ENCODE results near the gene SUPT20HL1. TPM values are rescaled to one million over a fixed set of nuclear protein-coding genes. Genes with fewer than 3 reads are reported as not detected.
"Not testable (repeated sequence)": the region's sequence is repeated elsewhere in the genome, so short reads cannot be mapped to it uniquely, and the experiment has no call there.

SUPT20HL1 gene
- total RNA-seq, 2 donors from 2014 or later, result not detected

DNA sequence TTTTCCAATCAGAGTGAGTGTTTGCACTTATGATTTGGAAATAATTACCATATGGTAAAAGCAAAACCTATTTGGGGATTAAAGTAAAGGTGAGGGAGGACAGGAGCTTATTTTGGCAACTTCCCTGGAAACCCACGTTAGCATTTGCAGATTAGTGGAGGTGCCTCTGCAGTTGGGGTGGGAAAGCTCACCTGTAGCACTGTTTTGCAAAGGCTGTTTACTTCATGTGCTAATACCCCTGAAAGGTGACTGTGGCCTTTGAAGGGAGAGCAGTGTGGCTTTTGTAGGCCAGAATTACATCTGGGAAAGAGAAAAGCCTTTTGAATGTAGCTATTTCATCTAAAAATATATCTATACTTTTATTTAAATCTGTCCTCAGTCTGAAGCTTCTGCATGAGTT is 9.4 kb downstream of the SUPT20HL1 start:
- peaks cover 2% of the 10 kb centered on the region for H3K4me1 Mint-ChIP-seq
- no peak overlapping the region for H3K27ac Mint-ChIP-seq
- H3K4me3 Mint-ChIP-seq, result no peak overlapping the region
- ATAC-seq (no peak), DNase-seq (no peak)
- no peaks in the 10 kb centered on the region for H3K27me3 Mint-ChIP-seq
- H3K36me3 Mint-ChIP-seq (ENCODE audit: low read depth), result no peaks in the 10 kb centered on the region
- H3K9me3 ChIP-seq (ENCODE audit: control insufficient read depth, low read length, poor library complexity, severe bottlenecking), result no peaks in the 10 kb centered on the region

DNA sequence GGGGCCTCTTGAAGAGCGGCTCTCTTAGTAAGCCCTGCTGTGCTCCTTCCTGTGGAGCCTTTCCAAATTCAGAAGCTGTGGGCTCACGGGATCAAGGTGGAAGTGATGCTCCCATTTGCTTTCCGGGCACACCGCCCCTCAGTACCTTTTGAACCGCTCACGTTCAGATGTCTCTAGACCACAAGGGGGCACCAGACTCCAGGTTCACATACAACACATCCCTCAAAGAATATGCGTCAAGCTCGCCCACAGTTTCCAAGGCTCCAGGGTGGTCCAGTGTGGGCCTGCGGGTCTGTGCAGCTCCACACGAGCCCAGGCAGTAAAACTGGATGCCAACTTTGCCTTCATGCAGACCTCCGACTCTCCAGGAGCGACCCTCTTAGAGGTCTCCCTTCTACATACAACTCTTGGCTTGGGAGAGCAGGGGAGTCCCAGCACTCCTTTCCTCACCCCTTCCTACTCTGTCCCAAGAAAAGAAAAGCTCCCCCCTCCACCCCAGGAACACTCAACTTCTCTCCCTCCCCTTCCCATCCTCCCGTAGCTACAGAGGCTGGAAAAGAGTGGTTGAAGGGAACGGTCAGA is 11.0 kb downstream of the SUPT20HL1 start:
- H3K27me3 Mint-ChIP-seq, result no peaks in the 10 kb centered on the region
- DNase-seq (peak; percentile 20 to 30 (median 26)), ATAC-seq (peak; percentile 82)
- peaks cover 2% of the 10 kb centered on the region for H3K4me1 Mint-ChIP-seq
- no peaks in the 10 kb centered on the region for H3K36me3 Mint-ChIP-seq (ENCODE audit: low read depth)
- H3K4me3 Mint-ChIP-seq, result peak overlapping the region; percentile 71
- peak overlapping the region; percentile 21 for H3K27ac Mint-ChIP-seq
- no peaks in the 10 kb centered on the region for H3K9me3 ChIP-seq (ENCODE audit: control insufficient read depth, low read length, poor library complexity, severe bottlenecking)

DNA sequence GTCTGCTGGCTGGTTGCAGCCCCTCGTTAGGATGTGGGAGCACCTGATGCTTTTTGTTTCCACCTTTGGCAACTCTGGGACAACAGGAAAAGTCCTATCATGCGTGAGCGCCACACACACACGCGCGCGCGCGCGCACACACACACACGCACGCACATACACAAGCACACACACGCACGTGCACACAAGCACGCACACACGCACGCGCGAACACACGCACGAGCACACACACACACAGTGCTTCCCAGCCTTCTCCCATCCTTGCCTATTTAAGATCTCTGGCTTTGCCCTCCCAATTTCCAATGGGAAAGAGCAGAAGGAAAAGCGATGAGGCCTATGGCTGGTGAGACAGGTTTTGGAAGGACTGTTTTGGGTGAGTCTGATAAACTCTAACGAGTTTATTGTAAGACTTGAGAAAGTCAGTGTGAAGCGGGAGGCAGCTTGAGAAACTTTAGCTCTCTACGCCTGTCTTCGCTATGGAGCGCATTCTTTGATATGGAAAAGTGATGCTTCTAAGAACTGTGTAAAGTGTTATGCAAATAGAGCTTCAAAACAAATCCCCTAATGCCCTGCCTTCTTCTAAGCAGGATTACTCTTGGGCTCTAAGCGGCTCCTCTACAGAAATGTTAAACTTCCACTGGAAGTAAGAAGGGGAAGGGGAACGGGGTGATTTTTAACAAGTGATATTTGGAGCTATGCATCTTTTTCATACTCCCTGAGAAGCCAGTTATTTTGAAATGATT is 11.8 kb downstream of the SUPT20HL1 start:
- no peak for DNase-seq
- no peaks in the 10 kb centered on the region for H3K36me3 Mint-ChIP-seq (ENCODE audit: low read depth)
- no peak for ATAC-seq
- H3K9me3 ChIP-seq (ENCODE audit: control insufficient read depth, low read length, poor library complexity, severe bottlenecking), result no peaks in the 10 kb centered on the region
- peak overlapping the region; percentile 21 for H3K27ac Mint-ChIP-seq
- no peaks in the 10 kb centered on the region for H3K27me3 Mint-ChIP-seq
- peak overlapping the region; percentile 19 for H3K4me3 Mint-ChIP-seq
- H3K4me1 Mint-ChIP-seq, result peaks cover 2% of the 10 kb centered on the region

DNA sequence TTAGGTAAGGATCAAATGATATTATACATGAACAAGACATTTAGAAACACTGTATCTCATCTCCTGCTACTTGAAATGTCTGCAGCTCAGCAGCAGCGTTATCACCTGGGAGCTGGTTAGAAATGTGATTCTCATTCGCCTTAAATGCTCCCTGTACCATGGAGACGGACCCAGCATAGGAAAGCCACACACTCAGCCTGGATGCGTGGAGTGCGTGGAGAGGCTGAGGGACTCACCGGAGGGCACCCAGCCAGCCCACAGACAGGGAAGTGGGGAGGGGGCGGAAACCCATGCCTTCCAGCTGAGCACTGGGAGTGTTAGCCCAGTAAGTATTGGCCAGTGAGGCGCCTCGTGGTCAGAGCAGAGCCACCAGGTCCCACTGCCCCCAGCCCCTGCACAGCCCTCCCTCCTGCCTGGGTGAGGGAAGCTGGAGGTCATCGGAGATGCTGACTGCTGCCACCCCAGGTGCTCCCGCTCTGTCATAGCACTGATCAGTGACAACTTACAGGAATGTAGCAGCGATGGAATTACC is 15.2 kb downstream of the SUPT20HL1 start:
- peaks cover 2% of the 10 kb centered on the region for H3K4me1 Mint-ChIP-seq
- H3K27me3 Mint-ChIP-seq, result no peaks in the 10 kb centered on the region
- H3K9me3 ChIP-seq (ENCODE audit: control insufficient read depth, low read length, poor library complexity, severe bottlenecking), result no peaks in the 10 kb centered on the region
- no peaks in the 10 kb centered on the region for H3K36me3 Mint-ChIP-seq (ENCODE audit: low read depth)
- DNase-seq, result no peak
- no peak for ATAC-seq
- H3K27ac Mint-ChIP-seq, result no peak overlapping the region
- no peak overlapping the region for H3K4me3 Mint-ChIP-seq

DNA sequence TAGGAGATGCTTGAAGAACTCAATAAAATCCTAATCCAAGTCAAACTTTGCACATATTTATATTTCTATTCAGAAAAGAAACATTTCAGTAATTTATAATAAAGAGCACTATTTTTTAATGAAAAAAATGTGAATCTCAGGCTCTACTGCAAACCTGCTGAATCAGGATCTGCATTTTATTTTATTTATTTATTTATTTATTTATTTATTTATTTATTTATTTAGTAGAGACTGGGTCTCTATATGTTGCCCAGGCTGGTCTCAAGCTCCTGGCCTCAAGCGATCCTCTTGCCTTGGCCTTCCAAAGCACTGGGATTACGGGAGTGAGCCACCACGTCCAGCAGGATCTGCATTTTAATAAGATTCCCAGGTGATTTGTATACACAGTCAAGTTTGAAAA is 16.0 kb downstream of the SUPT20HL1 start:
- H3K9me3 ChIP-seq (ENCODE audit: control insufficient read depth, low read length, poor library complexity, severe bottlenecking), result no peaks in the 10 kb centered on the region
- ATAC-seq (no peak), DNase-seq (no peak)
- Mint-ChIP-seq H3K27me3 (no peaks in the 10 kb centered on the region), H3K36me3 (ENCODE audit: low read depth) (no peaks in the 10 kb centered on the region), H3K4me3 (no peak overlapping the region), H3K4me1 (no peaks in the 10 kb centered on the region), H3K27ac (no peak overlapping the region)

DNA sequence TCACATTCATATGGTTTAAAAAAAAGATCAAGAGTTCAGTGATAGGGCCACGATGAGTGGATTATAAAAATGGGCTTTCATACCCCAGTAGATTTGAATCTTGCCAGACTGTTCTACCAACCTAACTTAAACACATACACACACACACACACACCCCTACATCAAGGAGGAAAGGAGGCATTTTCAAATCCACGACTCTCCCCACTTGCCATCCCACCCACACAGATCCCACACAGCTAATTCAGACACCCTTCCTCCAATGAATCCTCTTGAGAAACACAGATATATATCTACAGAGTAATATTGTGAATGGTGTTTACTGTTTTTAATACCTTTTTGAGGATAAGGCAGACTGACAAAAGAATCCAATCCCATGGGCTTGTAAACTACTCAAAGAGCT is 16.8 kb downstream of the SUPT20HL1 start:
- H3K27me3 Mint-ChIP-seq, result no peaks in the 10 kb centered on the region
- H3K4me1 Mint-ChIP-seq, result no peaks in the 10 kb centered on the region
- no peak overlapping the region for H3K27ac Mint-ChIP-seq
- no peaks in the 10 kb centered on the region for H3K36me3 Mint-ChIP-seq (ENCODE audit: low read depth)
- ATAC-seq, result no peak
- H3K4me3 Mint-ChIP-seq, result no peak overlapping the region
- no peaks in the 10 kb centered on the region for H3K9me3 ChIP-seq (ENCODE audit: control insufficient read depth, low read length, poor library complexity, severe bottlenecking)
- DNase-seq, result no peak

DNA sequence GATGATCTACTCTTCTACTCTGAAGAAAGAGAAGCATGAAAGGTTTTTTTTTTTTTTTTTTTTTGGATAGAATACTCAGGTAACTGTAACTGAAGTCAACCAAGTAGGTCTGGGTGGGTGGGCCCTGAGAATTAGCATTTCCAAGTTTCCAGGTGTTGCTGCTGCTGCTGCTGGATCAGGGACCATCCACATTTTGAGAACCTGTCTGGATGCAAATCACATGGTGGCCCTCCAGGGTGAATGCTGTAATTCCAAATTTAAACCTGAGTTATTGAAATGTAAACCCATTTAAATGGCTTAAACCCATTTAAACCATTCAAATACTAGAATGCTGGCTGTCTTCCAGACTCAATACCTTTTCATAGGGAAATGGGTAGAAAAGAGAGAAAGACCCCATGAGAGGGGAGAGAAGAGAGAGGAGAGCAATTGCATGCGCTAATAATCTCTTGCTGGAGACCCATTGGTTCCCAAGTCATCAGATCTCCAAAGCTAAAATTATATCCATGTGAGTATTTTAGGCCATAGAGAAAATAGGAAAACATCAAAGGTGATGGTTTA is 17.6 kb downstream of the SUPT20HL1 start:
- DNase-seq (no peak), ATAC-seq (no peak)
- Mint-ChIP-seq H3K27me3 (no peaks in the 10 kb centered on the region), H3K4me1 (no peaks in the 10 kb centered on the region), H3K27ac (no peak overlapping the region), H3K4me3 (no peak overlapping the region), H3K36me3 (ENCODE audit: low read depth) (no peaks in the 10 kb centered on the region)
- no peaks in the 10 kb centered on the region for H3K9me3 ChIP-seq (ENCODE audit: control insufficient read depth, low read length, poor library complexity, severe bottlenecking)

DNA sequence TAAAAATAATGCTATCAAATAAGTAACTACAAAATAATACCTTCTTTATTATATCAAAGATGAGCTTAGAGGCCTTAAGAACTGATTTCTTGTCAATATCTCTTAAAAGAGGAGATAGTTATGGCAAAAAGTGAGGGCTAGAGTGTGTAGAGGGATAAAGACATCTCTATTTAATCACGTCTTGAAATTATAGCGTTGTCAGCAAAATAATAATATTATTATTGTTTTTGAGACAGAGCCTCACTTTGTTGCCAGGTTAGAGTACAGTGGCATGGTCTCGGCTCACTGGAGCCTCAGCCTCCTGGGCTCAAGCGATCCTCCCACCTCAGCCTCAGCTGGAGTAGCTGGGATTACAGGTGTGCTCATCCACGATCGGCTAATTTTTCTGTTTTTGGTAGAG is 18.3 kb downstream of the SUPT20HL1 start:
- no peak for DNase-seq
- Mint-ChIP-seq H3K36me3 (ENCODE audit: low read depth) (no peaks in the 10 kb centered on the region), H3K27ac (no peak overlapping the region), H3K27me3 (no peaks in the 10 kb centered on the region), H3K4me3 (no peak overlapping the region), H3K4me1 (no peaks in the 10 kb centered on the region)
- H3K9me3 ChIP-seq (ENCODE audit: control insufficient read depth, low read length, poor library complexity, severe bottlenecking), result no peaks in the 10 kb centered on the region
- ATAC-seq, result no peak

DNA sequence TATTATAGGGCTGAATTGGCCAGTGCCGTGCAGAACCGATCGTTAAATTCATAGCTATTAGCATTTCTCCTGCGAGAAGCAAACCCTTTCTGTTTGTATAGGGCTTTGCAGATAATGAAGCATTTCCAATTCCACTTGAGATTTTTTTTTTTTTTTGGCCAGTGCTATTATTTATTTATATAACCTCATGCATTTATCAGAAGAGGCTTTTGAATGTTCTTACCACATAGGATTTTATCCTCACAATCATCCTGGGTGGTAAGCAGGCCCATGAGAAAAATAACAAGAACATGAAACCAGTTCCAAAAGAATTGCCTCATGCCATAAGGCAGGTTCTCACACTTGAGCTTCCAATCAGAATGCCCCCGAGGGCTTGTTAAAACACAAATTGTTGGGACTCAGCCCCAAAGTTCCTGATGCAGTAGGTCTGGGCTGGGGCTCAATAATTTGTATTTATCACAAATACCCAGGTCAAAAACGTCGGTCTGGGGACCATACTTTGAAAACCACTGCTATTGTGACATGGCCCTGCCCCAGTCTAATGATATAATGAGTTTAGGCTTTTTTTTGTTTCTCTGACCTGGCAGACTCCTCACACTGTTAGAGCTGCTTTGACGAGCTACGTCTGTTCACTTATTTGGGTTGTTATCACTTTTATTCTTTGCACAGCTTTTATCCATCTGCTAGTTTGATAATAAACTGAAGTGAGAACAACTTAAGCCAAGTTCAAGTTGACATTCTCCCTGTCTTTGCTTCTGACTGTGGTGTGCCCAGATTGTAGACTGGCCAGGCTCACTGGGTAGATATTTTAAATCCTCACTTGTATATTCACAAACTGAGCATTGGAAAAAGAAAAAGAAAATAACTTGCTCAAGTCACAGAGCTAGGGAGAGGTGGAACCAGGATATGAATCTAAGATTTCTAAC is 20.1 kb downstream of the SUPT20HL1 start:
- ATAC-seq, result no peak
- H3K9me3 ChIP-seq (ENCODE audit: control insufficient read depth, low read length, poor library complexity, severe bottlenecking), result no peaks in the 10 kb centered on the region
- no peaks in the 10 kb centered on the region for H3K36me3 Mint-ChIP-seq (ENCODE audit: low read depth)
- H3K27ac Mint-ChIP-seq, result no peak overlapping the region
- DNase-seq, result no peak
- H3K4me1 Mint-ChIP-seq, result no peaks in the 10 kb centered on the region
- H3K27me3 Mint-ChIP-seq, result peaks cover 7% of the 10 kb centered on the region
- no peak overlapping the region for H3K4me3 Mint-ChIP-seq

DNA sequence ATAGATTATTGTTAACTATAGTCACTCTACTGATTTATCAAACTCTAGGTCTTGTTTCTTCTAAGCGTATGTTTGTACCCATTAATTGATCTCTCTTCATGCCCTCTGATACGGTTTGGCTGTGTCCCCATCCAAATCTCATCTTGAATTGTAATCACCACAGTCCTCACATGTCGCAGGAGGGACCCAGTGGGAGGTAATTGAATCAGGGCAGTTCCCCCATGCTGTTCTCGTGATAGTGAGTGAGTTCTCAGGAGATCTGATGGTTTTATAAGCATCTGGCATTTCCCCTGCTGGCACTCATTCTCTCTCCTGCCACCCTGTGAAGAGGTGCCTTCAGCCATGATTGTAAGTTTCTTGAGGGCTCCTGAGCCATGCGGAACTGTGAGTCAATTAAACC is 21.9 kb downstream of the SUPT20HL1 start:
- not testable (repeated sequence) for H3K9me3 ChIP-seq (ENCODE audit: control insufficient read depth, low read length, poor library complexity, severe bottlenecking); H3K4me1 Mint-ChIP-seq; DNase-seq; H3K4me3 Mint-ChIP-seq; ATAC-seq; H3K27ac Mint-ChIP-seq; H3K36me3 Mint-ChIP-seq (ENCODE audit: low read depth)
- H3K27me3 Mint-ChIP-seq, result peaks cover 16% of the 10 kb centered on the region

DNA sequence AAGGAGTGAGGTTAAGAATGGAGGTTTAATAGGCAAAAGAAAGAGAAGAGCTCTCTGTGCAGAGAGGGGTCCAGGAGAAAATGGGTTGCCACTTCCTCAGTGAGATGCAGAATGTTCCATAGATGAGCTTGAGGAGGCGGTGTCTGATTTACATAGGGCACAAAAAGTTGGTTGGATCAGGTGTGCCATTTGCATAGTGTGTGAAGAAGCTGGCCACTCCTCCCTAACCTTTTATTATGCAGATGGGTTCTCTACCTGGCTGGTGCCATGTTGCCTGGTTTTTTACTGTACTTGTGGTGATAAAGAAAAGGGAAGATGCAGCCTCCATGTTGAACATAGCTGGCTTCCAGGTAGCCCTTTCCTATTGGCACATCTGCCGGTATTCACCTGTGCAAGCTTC is 27.3 kb downstream of the SUPT20HL1 start:
- peaks cover 34% of the 10 kb centered on the region for H3K27me3 Mint-ChIP-seq
- H3K4me3 Mint-ChIP-seq, result no peak overlapping the region
- ATAC-seq (no peak), DNase-seq (no peak)
- no peak overlapping the region for H3K27ac Mint-ChIP-seq
- no peaks in the 10 kb centered on the region for H3K9me3 ChIP-seq (ENCODE audit: control insufficient read depth, low read length, poor library complexity, severe bottlenecking)
- no peaks in the 10 kb centered on the region for H3K4me1 Mint-ChIP-seq
- no peaks in the 10 kb centered on the region for H3K36me3 Mint-ChIP-seq (ENCODE audit: low read depth)

DNA sequence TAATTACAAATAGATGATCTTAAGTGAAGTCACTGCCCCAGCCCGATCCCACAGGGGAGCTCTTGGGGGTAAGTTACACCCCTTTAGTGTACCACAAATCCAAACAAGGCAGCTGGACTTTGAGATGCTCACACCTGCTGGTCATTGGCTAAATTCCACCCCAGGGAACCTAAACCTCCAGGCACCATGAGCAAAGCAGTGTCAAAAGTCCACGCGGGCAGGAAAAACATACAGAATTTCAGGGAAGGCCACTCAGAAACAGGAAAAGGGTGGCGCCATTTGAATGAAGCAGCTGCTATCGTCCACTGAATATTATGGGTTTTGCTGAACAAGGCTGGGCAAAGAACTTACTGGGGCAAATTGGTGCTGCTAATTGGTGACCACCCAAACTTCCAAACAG is 30.9 kb downstream of the SUPT20HL1 start:
- ATAC-seq (no peak), DNase-seq (no peak)
- no peaks in the 10 kb centered on the region for H3K36me3 Mint-ChIP-seq (ENCODE audit: low read depth)
- peaks cover 20% of the 10 kb centered on the region for H3K27me3 Mint-ChIP-seq
- no peak overlapping the region for H3K27ac Mint-ChIP-seq
- no peak overlapping the region for H3K4me3 Mint-ChIP-seq
- H3K4me1 Mint-ChIP-seq, result peaks cover 3% of the 10 kb centered on the region
- no peaks in the 10 kb centered on the region for H3K9me3 ChIP-seq (ENCODE audit: control insufficient read depth, low read length, poor library complexity, severe bottlenecking)

DNA sequence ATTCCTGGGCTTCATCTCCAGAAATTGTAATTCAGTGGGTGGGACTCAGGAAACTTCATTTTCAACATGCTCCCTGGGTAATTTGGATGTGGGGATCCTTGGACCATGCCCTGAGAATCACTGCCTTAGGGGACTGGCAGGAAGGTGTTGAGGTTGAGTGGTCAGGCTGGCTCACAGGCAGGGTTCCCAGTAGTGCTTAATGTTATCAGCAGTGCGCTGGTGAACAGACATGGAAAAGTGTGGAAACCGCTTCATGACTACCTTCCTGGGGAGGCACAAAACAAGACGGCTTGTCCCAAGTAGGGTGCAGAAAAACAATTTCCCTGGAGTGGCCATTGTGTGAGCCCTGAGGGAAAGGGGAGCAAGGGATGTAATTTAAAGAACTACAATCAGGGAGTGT is 31.4 kb downstream of the SUPT20HL1 start:
- peaks cover 3% of the 10 kb centered on the region for H3K4me1 Mint-ChIP-seq
- H3K9me3 ChIP-seq (ENCODE audit: control insufficient read depth, low read length, poor library complexity, severe bottlenecking), result no peaks in the 10 kb centered on the region
- no peak overlapping the region for H3K27ac Mint-ChIP-seq
- no peak for ATAC-seq
- H3K27me3 Mint-ChIP-seq, result peaks cover 20% of the 10 kb centered on the region
- no peak overlapping the region for H3K4me3 Mint-ChIP-seq
- H3K36me3 Mint-ChIP-seq (ENCODE audit: low read depth), result no peaks in the 10 kb centered on the region
- no peak for DNase-seq
